Natural killer cell (primary cell): ENCODE measurements around the gene PXMP4. TPM values are rescaled to one million over a fixed set of nuclear protein-coding genes. Genes with fewer than 3 reads are reported as not detected.

Experiments
- ATAC-seq, 3 donors: fragments of 150-1000 bp in 2 of 3; fragments of 200-7000 bp in 1 of 3; cut with Tn5 transposase; 1 replicate in 1 of 3; 2 replicates in 2 of 3; pipeline ENCODE4 v1.10.0; 2021; ENCODE audit warnings: mild to moderate bottlenecking in 2 of 3, moderate library complexity in 2 of 3
- DNase-seq, 2 donors: peaks; one replicate each; pipeline versions ENCODE4 v3.0.0 to v3.0.0-alpha.2; 2013 to 2021; ENCODE audit warnings: mixed read lengths in 1 of 2
- H3K27ac ChIP-seq: one replicate; pipeline ENCODE4 v1.5.1; 2013; ENCODE audit warnings: mild to moderate bottlenecking, low read length
- H3K27me3 ChIP-seq: one replicate; pipeline ENCODE4 v1.6.1; 2013; ENCODE audit warnings: low read length; ENCODE audit not compliant: control insufficient read depth, insufficient read depth
- H3K36me3 ChIP-seq: one replicate; pipeline ENCODE4 v1.6.1; 2013; ENCODE audit warnings: low read length; ENCODE audit not compliant: control insufficient read depth, insufficient read depth
- H3K4me1 ChIP-seq: one replicate; pipeline ENCODE4 v1.6.1; 2013; ENCODE audit warnings: low read length; ENCODE audit not compliant: control insufficient read depth, insufficient read depth
- H3K4me3 ChIP-seq: one replicate; pipeline ENCODE4 v1.5.1; 2013; ENCODE audit warnings: low read length
- H3K9me3 ChIP-seq: one replicate; pipeline ENCODE4 v1.6.1; 2013; ENCODE audit warnings: low read length; ENCODE audit not compliant: control insufficient read depth, insufficient read depth
- H3K27ac Mint-ChIP-seq, 2 donors: one replicate each; pipeline ENCODE4 v1.8.0; 2022; ENCODE audit warnings: mild to moderate bottlenecking in 2 of 2, mixed read lengths in 2 of 2, moderate library complexity in 1 of 2
- H3K27me3 Mint-ChIP-seq, 2 donors: one replicate each; pipeline ENCODE4 v1.8.0; 2022; ENCODE audit warnings: low read depth in 2 of 2, mixed read lengths in 2 of 2
- H3K36me3 Mint-ChIP-seq: one replicate; pipeline ENCODE4 v1.8.0; 2022; ENCODE audit warnings: mixed read lengths
- H3K4me1 Mint-ChIP-seq, 2 donors: one replicate each; pipeline ENCODE4 v1.8.0; 2022; ENCODE audit warnings: mixed read lengths in 2 of 2
- H3K4me3 Mint-ChIP-seq: one replicate; pipeline ENCODE4 v1.8.0; 2022; ENCODE audit warnings: mild to moderate bottlenecking, moderate library complexity, mixed read lengths
- H3K9me3 Mint-ChIP-seq, 2 donors: one replicate each; pipeline ENCODE4 v1.8.0; 2022; ENCODE audit warnings: mixed read lengths in 2 of 2
- WGBS: methylation state at CpG from one replicate; pipeline ENCODE4 v1.1.7; 2013; ENCODE audit warnings: missing lambda C conversion rate; ENCODE audit not compliant: insufficient coverage; 5-methylcytosine and 5-hydroxymethylcytosine counted together
- intact Hi-C: fragments of 100-400 bp; cut with micrococcal nuclease; formaldehyde crosslinking; loops from one replicate; pipeline ENCODE4 v1.14.2; 2022
- total RNA-seq, 4 donors: library from RNA; stranded (reverse); fragments of 120-200 nt in 1 of 4; gene quantifications; one replicate each; pipeline versions ENCODE4 v1.2.3 to v1.2.4, GENCODE V29; 2013 to 2022
- TF ChIP-seq, protein P1 (sequence below): fragments of 200-600 bp; IDR thresholded peaks from one replicate; pipeline ENCODE4 v1.8.0; 2022; ENCODE audit warnings: antibody characterized with exemption

The PXMP4 gene
- total RNA-seq, 3 donors from 2014 or later (not counting 1 experiment from before 2014, with no cell fraction given), result 4.7 to 6.6 (median 6.2) TPM

DNA sequence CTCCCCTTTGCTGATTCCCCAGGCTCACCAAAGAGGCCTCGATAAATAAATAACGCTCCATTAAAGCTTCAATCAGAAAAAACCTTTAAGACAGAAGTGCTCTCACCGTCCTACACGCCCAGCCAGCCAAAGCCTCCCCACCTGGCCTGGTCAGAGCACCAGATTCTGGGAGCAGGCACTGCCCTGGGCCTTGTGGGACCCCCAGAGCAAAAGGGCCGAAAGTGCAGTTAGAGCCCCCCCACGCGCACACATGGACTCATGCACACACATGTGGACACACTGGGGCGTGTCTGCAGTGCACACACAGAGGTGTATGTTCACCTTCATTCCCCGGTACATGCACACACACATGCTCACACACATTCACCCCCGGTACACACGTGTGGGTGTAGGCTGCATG, 44.0 kb downstream of the PXMP4 start:
- Histone ChIP-seq H3K9me3 (no peaks in the 10 kb centered on the region), H3K27ac (no peak overlapping the region), H3K4me3 (no peak overlapping the region), H3K36me3 (no peaks in the 10 kb centered on the region), H3K27me3 (no peaks in the 10 kb centered on the region), H3K4me1 (peaks cover 43% of the 10 kb centered on the region)
- TF ChIP-seq, protein P1, sequence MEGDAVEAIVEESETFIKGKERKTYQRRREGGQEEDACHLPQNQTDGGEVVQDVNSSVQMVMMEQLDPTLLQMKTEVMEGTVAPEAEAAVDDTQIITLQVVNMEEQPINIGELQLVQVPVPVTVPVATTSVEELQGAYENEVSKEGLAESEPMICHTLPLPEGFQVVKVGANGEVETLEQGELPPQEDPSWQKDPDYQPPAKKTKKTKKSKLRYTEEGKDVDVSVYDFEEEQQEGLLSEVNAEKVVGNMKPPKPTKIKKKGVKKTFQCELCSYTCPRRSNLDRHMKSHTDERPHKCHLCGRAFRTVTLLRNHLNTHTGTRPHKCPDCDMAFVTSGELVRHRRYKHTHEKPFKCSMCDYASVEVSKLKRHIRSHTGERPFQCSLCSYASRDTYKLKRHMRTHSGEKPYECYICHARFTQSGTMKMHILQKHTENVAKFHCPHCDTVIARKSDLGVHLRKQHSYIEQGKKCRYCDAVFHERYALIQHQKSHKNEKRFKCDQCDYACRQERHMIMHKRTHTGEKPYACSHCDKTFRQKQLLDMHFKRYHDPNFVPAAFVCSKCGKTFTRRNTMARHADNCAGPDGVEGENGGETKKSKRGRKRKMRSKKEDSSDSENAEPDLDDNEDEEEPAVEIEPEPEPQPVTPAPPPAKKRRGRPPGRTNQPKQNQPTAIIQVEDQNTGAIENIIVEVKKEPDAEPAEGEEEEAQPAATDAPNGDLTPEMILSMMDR, result no peak
- Mint-ChIP-seq H3K4me3 (peak overlapping the region; percentile 6), H3K27ac (no peak overlapping the region), H3K36me3 (no peaks in the 10 kb centered on the region), H3K27me3 (no peaks in the 10 kb centered on the region), H3K9me3 (no peaks in the 10 kb centered on the region), H3K4me1 (peaks cover 6 to 30% of the 10 kb centered on the region in 2 donors)
- DNase-seq (no peak), ATAC-seq (no peak)
- intact Hi-C loops, result no loop called here
- 95% methylated on average over 11 of the region's 11 CpGs for WGBS

DNA sequence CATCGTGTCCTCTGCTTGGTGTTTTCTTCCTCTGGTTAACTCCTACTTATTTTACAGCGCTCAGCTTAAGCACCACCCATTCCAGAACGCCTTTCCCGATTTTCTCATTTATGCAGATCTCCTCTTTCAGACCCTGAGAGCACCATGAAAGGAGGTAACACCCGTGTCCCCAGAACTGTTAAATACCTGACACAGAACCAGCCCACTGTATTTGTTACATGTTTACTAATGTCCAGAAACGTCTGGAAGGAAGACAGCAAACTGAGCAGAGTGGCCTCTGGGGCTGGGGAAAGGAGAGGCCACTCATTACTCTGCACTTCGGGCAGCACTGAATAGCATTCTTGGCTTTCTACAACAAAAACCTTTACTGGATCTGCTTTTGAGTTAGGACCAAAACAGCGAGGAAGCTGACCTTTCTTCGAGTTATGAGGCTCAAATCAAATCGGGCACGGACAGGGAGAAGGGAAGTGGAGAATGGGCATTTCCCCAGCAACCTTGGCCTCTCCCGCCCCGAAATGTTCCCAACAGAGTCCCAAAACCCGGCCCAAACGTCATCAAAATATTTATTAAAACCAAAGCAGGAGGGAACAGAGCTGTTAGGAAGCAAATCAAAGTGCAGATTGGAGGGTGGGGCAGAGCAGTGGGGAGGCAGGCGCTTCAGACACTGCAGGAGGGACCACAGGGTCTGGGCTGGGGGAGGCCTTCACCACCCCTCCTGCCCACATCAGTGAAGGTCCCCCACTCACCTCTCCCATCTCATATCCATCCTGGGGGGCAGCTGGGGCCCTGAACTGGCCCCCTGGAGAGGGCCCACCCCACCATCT, 44.8 kb downstream of the PXMP4 start:
- H3K27ac Mint-ChIP-seq, result peak overlapping the region; percentile 5 to 75
- H3K4me1 Mint-ChIP-seq, result peaks cover 6 to 30% of the 10 kb centered on the region in 2 donors
- peaks cover 41% of the 10 kb centered on the region for H3K4me1 ChIP-seq
- H3K4me3 Mint-ChIP-seq, result peak overlapping the region; percentile 81
- DNase-seq (no peak), ATAC-seq (no peak)
- H3K4me3 ChIP-seq, result no peak overlapping the region
- H3K36me3 ChIP-seq, result no peaks in the 10 kb centered on the region
- TF ChIP-seq, protein P1, result no peak
- no peaks in the 10 kb centered on the region for H3K27me3 Mint-ChIP-seq
- H3K9me3 ChIP-seq, result no peaks in the 10 kb centered on the region
- no peaks in the 10 kb centered on the region for H3K36me3 Mint-ChIP-seq
- no peaks in the 10 kb centered on the region for H3K9me3 Mint-ChIP-seq
- no peaks in the 10 kb centered on the region for H3K27me3 ChIP-seq
- 90% methylated on average over 16 of the region's 16 CpGs for WGBS
- no peak overlapping the region for H3K27ac ChIP-seq
- intact Hi-C loops, result no loop called here

DNA sequence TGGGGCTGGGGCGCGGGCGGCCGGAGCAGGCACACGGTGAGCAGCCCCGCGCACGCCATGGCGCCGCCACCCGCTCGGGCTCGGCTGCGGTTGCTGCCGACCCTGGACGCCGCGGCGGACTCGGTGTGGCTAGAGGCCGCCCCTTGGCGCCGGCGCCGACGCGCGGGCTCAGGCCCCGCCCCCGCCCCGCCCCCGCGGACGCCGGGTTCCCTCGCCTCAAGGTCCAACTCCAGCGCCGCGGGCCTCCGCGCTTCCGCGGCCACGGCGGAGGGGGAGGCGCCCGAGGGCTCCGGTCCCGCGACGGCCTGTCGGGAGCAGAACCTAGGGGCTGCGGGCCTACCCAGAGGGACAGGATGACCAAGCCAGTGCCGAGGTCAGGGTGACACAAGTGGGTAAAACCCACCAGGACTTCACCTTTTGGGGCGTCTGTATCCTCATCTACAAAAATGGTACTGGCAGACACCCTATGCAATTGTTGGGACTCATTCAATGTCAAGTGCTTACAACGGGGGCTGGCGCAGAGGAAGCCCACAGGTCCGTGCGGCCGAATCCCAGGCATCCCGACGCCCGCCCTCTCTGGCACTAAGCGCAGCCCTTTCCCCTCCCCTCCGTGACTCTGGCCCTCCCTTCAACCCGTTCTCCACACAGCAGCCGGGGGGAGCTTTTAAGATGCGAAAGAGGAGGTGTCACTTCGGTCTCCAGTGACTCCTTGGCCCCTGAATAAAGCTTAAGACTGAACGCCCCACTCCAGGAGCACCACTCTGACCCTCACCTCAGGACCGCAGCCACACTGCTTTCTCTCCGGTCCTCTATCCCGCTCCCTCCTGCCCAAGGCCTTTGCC, 45.6 kb downstream of the PXMP4 start, which contains the start of gene NECAB3:
Gene NECAB3, minus strand, starts transcription at position 135 of the 842 bp plus-strand sequence. Its CDS starts 76 bp downstream, at position 59.
- Histone ChIP-seq H3K9me3 (no peaks in the 10 kb centered on the region), H3K4me1 (peaks cover 32% of the 10 kb centered on the region), H3K27me3 (no peaks in the 10 kb centered on the region), H3K27ac (no peak within 1 kb of the TSS), H3K36me3 (no peaks in the 10 kb centered on the region), H3K4me3 (peak within 1 kb of the TSS; percentile 47)
- Mint-ChIP-seq H3K4me3 (peak within 1 kb of the TSS; percentile 84), H3K27me3 (no peaks in the 10 kb centered on the region), H3K9me3 (no peaks in the 10 kb centered on the region), H3K36me3 (no peaks in the 10 kb centered on the region), H3K27ac (peak within 1 kb of the TSS; percentile 5 to 87), H3K4me1 (peaks cover 6 to 27% of the 10 kb centered on the region in 2 donors)
- TF ChIP-seq, protein P1, result no peak
- intact Hi-C loops, result no loop called here
- 12% methylated on average over 73 of the region's 73 CpGs for WGBS
- DNase-seq (peak; percentile 70 to 73), ATAC-seq (peak; percentile 90 to 93 (median 92))
